Brain microvascular endothelial cell (primary cell): ENCODE results near the gene TUBGCP6.

Experiments used
- DNase-seq: peaks from one replicate; pipeline ENCODE4 v3.0.0-alpha.2; 2020
- H3K27ac ChIP-seq: fragments of 250-450 bp; sonication (Bioruptor Pico); 2 replicates; pipeline ENCODE4 v1.5.1; 2020; ENCODE audit warnings: mild to moderate bottlenecking, moderate library complexity
- H3K27me3 ChIP-seq: fragments of 250-450 bp; sonication (Bioruptor Pico); replicated peaks from 2 replicates; pipeline ENCODE4 v1.5.1; 2020; ENCODE audit warnings: mild to moderate bottlenecking
- H3K36me3 ChIP-seq: fragments of 250-450 bp; sonication (Bioruptor Pico); replicated peaks from 2 replicates; pipeline ENCODE4 v1.5.1; 2020; ENCODE audit warnings: mild to moderate bottlenecking
- H3K4me3 ChIP-seq: 2 replicates; pipeline ENCODE4 v1.5.1; 2011; ENCODE audit warnings: low read depth, mild to moderate bottlenecking, control low read depth, low read length, moderate library complexity
- in situ Hi-C: cut with HindIII; loops from 2 replicates; pipeline ENCODE4 v1.10.0; 2017; ENCODE audit warnings: low sequenced_read_pairs, low pct_ligation_motif_present
- TF ChIP-seq, protein P1 (sequence below): IDR thresholded peaks from 2 replicates; pipeline ENCODE4 v1.5.1; 2011; ENCODE audit warnings: low read depth, mild to moderate bottlenecking, moderate library complexity, low read length, control low read depth, inconsistent platforms; ENCODE audit errors: missing control alignments

The TUBGCP6 gene

DNA sequence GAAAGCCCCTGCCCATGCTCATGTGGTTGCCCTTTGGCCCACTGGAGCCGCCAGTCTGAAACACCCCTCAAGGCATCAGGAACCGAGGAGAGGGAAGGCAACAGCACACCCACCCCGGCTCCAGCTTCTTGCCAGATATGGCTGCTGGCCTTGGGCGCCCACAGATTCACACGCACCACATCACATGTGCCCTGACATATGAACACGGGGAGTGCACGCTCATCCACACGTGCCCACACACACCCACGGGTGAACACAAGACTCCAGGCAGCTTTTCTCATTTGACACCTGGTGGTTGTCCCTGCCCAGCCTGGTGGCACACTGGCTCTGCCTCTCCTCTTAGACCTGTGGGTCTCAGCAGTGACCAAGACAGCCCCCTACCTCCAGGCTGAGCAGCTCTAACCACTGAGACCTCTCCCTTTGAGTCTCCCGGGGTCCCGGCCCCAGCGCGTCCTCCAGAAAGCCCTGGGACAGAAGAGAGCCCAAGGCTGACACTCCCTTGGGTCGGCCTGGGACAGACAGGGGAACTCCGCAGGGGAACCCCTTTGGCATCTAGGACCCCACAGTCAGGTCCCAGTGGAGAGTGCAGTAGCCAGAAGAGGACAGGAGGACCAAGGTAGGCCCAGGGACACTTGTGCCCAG lies 19.4 kb upstream of the TUBGCP6 start:
- in situ Hi-C loops = no loop called here
- Histone ChIP-seq H3K36me3 (no peaks in the 10 kb centered on the region), H3K27me3 (no peaks in the 10 kb centered on the region), H3K27ac (no peak overlapping the region), H3K4me3 (no peak overlapping the region)
- TF ChIP-seq, protein P1, sequence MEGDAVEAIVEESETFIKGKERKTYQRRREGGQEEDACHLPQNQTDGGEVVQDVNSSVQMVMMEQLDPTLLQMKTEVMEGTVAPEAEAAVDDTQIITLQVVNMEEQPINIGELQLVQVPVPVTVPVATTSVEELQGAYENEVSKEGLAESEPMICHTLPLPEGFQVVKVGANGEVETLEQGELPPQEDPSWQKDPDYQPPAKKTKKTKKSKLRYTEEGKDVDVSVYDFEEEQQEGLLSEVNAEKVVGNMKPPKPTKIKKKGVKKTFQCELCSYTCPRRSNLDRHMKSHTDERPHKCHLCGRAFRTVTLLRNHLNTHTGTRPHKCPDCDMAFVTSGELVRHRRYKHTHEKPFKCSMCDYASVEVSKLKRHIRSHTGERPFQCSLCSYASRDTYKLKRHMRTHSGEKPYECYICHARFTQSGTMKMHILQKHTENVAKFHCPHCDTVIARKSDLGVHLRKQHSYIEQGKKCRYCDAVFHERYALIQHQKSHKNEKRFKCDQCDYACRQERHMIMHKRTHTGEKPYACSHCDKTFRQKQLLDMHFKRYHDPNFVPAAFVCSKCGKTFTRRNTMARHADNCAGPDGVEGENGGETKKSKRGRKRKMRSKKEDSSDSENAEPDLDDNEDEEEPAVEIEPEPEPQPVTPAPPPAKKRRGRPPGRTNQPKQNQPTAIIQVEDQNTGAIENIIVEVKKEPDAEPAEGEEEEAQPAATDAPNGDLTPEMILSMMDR = no peak
- no peak for DNase-seq

DNA sequence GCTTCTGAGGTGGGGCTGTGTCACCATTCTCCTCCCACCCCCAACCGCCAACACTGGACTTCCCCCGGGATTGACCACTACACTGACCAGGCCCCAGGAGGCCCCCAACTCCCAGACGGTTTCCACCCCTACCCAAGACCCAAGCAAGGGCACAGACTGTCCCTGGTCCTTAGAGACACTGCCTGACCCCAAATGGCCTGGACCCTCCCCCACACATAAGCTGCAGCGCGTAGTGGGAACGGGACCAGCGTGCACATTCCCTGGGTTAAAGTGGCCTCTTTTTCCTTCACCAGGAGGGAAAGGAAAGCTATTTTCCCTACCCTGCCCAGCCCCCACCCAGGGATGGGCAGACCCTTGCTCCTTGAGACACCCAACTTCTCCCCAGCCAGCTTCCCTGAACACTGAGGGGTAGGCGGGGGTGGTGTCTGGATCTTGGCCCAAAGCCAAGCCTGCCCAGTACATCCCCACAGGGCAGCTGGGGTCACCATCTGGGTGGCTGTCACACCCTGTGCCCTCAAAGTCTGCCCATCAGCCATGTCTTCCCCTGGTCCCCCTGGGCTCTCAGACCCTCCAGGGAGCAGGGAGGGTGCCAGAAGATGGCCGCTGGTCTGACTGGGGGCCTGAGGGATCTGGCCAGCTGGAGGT lies 18.3 kb upstream of the TUBGCP6 start:
- in situ Hi-C loops = no loop called here
- no peak for DNase-seq
- no peaks in the 10 kb centered on the region for H3K36me3 ChIP-seq
- TF ChIP-seq, protein P1 = no peak
- no peaks in the 10 kb centered on the region for H3K27me3 ChIP-seq
- H3K27ac ChIP-seq = no peak overlapping the region
- H3K4me3 ChIP-seq = no peak overlapping the region

DNA sequence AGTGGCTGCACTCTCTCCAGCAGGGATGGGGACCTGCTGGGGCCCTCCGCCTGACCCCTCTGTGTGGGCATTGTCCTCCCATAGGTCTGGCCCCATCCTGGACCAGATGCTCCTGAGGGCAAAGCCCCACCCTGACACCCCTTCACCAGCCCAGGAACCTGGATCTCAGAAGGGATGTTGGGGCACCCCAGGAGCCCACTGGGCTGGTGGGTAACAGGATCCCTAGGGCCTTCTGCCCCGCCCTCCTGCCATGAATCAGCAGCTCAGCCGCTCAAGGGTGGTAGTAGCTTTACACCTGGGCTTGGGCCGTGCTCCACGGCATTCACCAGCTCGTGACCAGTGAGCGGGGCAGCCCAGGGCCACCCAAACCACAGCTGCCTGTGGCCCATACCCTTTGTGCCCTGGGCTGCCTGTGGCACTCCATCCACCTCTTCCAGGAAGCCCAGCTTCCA lies 17.7 kb upstream of the TUBGCP6 start:
- TF ChIP-seq, protein P1 = no peak
- in situ Hi-C loops = no loop called here

DNA sequence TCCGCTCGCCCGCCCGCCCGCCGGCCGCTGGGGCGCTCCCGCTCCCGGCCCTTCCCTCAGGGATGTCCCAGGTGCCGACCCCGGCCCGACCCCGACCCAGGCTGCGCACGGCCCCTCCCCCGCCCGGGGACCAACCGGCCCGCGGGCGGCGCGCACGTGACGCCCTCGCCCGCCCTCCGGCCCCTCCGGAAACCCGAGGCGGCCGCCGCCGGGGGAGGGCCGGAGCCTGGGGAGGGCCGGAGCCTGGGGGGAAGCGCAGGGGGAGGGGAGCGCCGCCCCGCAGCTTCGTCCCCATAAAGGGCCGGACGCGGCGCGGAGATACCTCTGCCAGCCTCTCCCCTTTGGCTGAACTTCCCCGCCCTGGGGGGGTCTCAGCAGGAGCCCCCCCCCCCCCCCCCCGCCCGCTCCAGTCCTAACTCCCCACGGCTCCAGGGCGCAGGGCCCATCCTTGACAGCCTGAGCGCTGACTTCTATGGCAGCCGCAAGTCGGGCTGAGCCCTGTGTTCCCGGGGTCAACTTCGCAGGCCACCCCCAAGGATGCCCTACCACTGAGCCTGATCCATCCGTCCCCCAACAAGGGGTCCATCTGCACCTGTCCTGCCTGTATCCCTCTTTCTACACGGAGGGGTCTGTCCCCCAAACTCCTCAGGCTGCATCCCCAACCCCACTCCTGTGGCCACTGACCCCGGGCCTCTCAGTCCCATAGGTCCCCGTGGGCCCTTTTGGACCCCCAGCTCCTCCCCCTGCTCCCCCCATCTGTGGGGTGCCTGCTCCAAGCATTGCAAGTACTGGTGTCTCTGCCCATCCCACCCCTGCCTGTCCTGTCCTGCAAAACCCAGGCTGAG lies 17.0 kb upstream of the TUBGCP6 start, which contains the start of gene MAPK12:
TSS of gene MAPK12 (minus strand) at position 69 of the 845 bp plus-strand sequence. CDS start 174 bp downstream, outside the sequence.
- DNase-seq = no peak
- Histone ChIP-seq H3K27me3 (no peaks in the 10 kb centered on the region), H3K27ac (peak within 1 kb of the TSS; percentile 38), H3K4me3 (peak within 1 kb of the TSS; percentile 62), H3K36me3 (peaks cover 5% of the 10 kb centered on the region)
- TF ChIP-seq, protein P1 = no peak
- in situ Hi-C loops = no loop called here

More for the DNA sequence above, 17.7 kb upstream of the TUBGCP6 start:
- Histone ChIP-seq H3K36me3 (no peaks in the 10 kb centered on the region), H3K4me3 (no peak overlapping the region), H3K27ac (no peak overlapping the region), H3K27me3 (no peaks in the 10 kb centered on the region)
- DNase-seq = no peak

DNA sequence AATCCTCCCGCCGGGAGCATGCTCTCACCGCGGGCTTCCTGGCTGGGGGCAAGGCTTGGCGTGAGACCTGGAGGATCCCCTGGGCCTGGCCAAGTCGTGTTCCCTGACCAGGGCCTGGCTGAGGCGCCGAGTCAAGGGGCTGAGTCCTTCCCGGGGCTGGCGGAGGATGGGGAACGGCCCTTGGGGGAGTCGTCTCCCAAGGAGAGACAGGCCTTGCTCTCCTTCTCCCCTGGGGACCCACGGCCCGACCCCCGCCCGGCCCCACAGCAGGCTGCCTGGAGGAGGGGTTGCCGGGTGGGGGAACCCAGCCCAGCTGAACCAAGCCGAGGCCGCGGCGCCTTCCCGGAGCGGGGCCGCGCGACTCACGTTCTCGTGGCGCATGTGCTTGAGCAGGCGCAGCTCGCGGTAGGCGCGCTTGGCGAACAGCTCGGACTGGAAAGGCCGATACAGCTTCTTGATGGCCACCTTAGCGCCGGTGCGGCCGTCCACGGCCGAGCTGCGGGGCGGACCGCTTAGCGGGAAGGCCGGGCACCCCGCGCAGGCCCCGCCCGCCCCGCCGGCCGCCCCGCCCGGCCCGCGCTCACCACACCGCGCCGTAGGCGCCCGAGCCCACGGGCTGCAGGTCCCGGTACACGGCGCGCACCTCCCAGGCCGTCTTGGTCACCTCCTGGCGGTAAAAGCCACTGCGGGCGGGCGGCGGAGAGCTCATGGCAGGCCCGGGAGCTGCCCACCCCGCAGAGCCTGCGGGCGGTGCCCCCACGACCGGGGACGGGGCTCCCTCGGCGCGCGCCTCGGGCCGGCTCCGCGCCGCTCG lies 16.2 kb upstream of the TUBGCP6 start:
- peak overlapping the region; percentile 62 for H3K4me3 ChIP-seq
- H3K36me3 ChIP-seq = peaks cover 5% of the 10 kb centered on the region
- in situ Hi-C loops = no loop called here
- no peaks in the 10 kb centered on the region for H3K27me3 ChIP-seq
- DNase-seq = peak; percentile 43
- TF ChIP-seq, protein P1 = no peak
- peak overlapping the region; percentile 38 for H3K27ac ChIP-seq
